HFFc6 (cell line): ENCODE measurements around the gene SEMA5B. TPM values are rescaled to one million over a fixed set of nuclear protein-coding genes. Genes with fewer than 3 reads are reported as not detected.

Experiments used
- DNase-seq: peaks from one replicate; pipeline ENCODE4 v3.0.0-alpha.2; 2018
- H3K27ac Mint-ChIP-seq: 2 replicates; pipeline ENCODE4 v1.8.0; 2020; ENCODE audit warnings: mild to moderate bottlenecking, mixed read lengths
- H3K27me3 Mint-ChIP-seq: 2 replicates; pipeline ENCODE4 v1.8.0; 2021; ENCODE audit warnings: mild to moderate bottlenecking, moderate library complexity, mixed read lengths; ENCODE audit not compliant: insufficient read depth
- H3K36me3 Mint-ChIP-seq: 2 replicates; pipeline ENCODE4 v1.8.0; 2021; ENCODE audit warnings: low read depth, mixed read lengths
- H3K4me1 Mint-ChIP-seq: 2 replicates; pipeline ENCODE4 v1.8.0; 2020; ENCODE audit warnings: low read depth, mixed read lengths
- H3K4me3 Mint-ChIP-seq: 2 replicates; pipeline ENCODE4 v1.8.0; 2020; ENCODE audit warnings: mild to moderate bottlenecking, moderate library complexity, mixed read lengths
- H3K9me3 Mint-ChIP-seq: 2 replicates; pipeline ENCODE4 v1.8.0; 2020; ENCODE audit warnings: mild to moderate bottlenecking, mixed read lengths
- CTCF ChIP-seq: fragments of 200-600 bp; sonication (generic); IDR thresholded peaks from 2 replicates; pipeline ENCODE4 v1.5.0; 2021; ENCODE audit warnings: antibody characterized with exemption, mild to moderate bottlenecking
- total RNA-seq, 6 experiments: library from RNA; stranded (reverse); fragmentation: NEBNext Ultra II Directional; extraction: Animal tissue kit (Norgen Biotek cat#: 25700); gene quantifications; 2 replicates in 1 of 6; 3 replicates in 5 of 6; pipeline ENCODE4 v1.2.3, GENCODE V29; 2021

Gene SEMA5B
- total RNA-seq, 6 experiments from 2014 or later = not detected

- DNase-seq = no peak
- Mint-ChIP-seq H3K36me3 (no peaks in the 10 kb centered on the region), H3K4me1 (no peaks in the 10 kb centered on the region), H3K9me3 (no peaks in the 10 kb centered on the region), H3K27ac (no peak overlapping the region), H3K4me3 (no peak overlapping the region), H3K27me3 (peaks cover 16% of the 10 kb centered on the region)
- no peak for TF ChIP-seq CTCF
Observed at GRCh38 chr3:123054931-123055330, 27.4 kb upstream of the SEMA5B start.

GRCh38 chr3:123054109-123054778, 26.7 kb upstream of the SEMA5B start:
- Mint-ChIP-seq H3K27ac (no peak overlapping the region), H3K27me3 (peaks cover 17% of the 10 kb centered on the region), H3K9me3 (no peaks in the 10 kb centered on the region), H3K4me3 (no peak overlapping the region), H3K36me3 (no peaks in the 10 kb centered on the region), H3K4me1 (no peaks in the 10 kb centered on the region)
- TF ChIP-seq CTCF = no peak
- DNase-seq = no peak

GRCh38 chr3:123053107-123053506, 25.5 kb upstream of the SEMA5B start:
- TF ChIP-seq CTCF = no peak
- Mint-ChIP-seq H3K4me1 (no peaks in the 10 kb centered on the region), H3K4me3 (no peak overlapping the region), H3K36me3 (no peaks in the 10 kb centered on the region), H3K27me3 (peaks cover 19% of the 10 kb centered on the region), H3K9me3 (no peaks in the 10 kb centered on the region), H3K27ac (no peak overlapping the region)
- DNase-seq = no peak

GRCh38 chr3:123050666-123051065, 23.1 kb upstream of the SEMA5B start:
- Mint-ChIP-seq H3K4me1 (peaks cover 6% of the 10 kb centered on the region; the same call in 1 of the 2 replicates), H3K9me3 (no peaks in the 10 kb centered on the region), H3K4me3 (no peak overlapping the region), H3K36me3 (no peaks in the 10 kb centered on the region), H3K27ac (no peak overlapping the region), H3K27me3 (peaks cover 21% of the 10 kb centered on the region)
- TF ChIP-seq CTCF = no peak
- DNase-seq = no peak

GRCh38 chr3:123048480-123049237, 21.1 kb upstream of the SEMA5B start:
- Mint-ChIP-seq H3K4me1 (peaks cover 6% of the 10 kb centered on the region; the same call in 1 of the 2 replicates), H3K36me3 (no peaks in the 10 kb centered on the region), H3K9me3 (no peaks in the 10 kb centered on the region), H3K4me3 (no peak overlapping the region), H3K27ac (no peak overlapping the region), H3K27me3 (peaks cover 34% of the 10 kb centered on the region)
- TF ChIP-seq CTCF = no peak
- no peak for DNase-seq
